Vagina (tissue), 2 donors: ENCODE results near the gene CDK3.

Experiments used
- POLR2A ChIP-seq, 2 donors: fragments of 450-650 bp; IDR thresholded peaks; one replicate each; pipeline ENCODE4 v1.6.1; 2017; ENCODE audit warnings: antibody characterized with exemption in 2 of 2, mild to moderate bottlenecking in 2 of 2, moderate library complexity in 2 of 2
- POLR2AphosphoS5 ChIP-seq, 2 donors: sonication (generic); formaldehyde crosslinking; IDR thresholded peaks; one replicate each; pipeline ENCODE4 v1.9.0; 2017; ENCODE audit warnings: antibody characterized with exemption in 2 of 2, mild to moderate bottlenecking in 2 of 2, low read depth in 1 of 2; ENCODE audit not compliant: insufficient read depth in 1 of 2
- TF ChIP-seq, protein P1 (sequence below), 3 experiments: fragments of 450-650 bp in 2 of 3; fragments of 200-600 bp in 1 of 3; sonication (generic) in 1 of 3; IDR thresholded peaks; one replicate each; pipeline ENCODE4 v1.5.1; 2017 to 2019; ENCODE audit warnings: antibody characterized with exemption in 3 of 3, mild to moderate bottlenecking in 2 of 3, moderate library complexity in 2 of 3

DNA sequence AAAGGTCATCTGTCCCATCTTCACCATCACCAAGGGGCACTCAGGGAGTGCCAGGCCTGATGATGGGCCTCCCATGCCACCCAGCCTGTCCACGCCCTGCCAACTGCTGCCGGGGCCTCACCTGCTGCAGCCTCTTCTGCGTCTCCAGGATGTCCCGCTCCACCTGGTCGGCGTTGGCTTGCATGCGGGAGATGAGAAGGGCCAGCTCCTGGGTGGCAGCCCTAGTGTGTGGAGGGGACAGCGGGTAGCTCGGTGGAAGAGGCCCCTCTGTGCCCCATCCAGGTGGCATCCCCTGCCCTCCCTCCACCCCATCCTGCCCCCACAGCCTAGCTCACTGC, 23.2 kb downstream of the CDK3 start:
- TF ChIP-seq POLR2AphosphoS5 (IDR thresholded peaks at IDR 0.05; ENCODE audit: insufficient read depth in 1 of 2, low read depth in 1 of 2) (no peak), POLR2A (IDR thresholded peaks at IDR 0.05) (no peak)
- TF ChIP-seq, protein P1, sequence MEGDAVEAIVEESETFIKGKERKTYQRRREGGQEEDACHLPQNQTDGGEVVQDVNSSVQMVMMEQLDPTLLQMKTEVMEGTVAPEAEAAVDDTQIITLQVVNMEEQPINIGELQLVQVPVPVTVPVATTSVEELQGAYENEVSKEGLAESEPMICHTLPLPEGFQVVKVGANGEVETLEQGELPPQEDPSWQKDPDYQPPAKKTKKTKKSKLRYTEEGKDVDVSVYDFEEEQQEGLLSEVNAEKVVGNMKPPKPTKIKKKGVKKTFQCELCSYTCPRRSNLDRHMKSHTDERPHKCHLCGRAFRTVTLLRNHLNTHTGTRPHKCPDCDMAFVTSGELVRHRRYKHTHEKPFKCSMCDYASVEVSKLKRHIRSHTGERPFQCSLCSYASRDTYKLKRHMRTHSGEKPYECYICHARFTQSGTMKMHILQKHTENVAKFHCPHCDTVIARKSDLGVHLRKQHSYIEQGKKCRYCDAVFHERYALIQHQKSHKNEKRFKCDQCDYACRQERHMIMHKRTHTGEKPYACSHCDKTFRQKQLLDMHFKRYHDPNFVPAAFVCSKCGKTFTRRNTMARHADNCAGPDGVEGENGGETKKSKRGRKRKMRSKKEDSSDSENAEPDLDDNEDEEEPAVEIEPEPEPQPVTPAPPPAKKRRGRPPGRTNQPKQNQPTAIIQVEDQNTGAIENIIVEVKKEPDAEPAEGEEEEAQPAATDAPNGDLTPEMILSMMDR (IDR thresholded peaks at IDR 0.05), result no peak
